Ishikawa (cell line): ENCODE results near the gene E2F2.
A peak's percentile ranks its signal among the peaks of the same experiment; 100 is the strongest.

Experiments
- CEBPB ChIP-seq: IDR thresholded peaks from 2 replicates; pipeline ENCODE4 v1.6.1; 2012
- CREB1 ChIP-seq: IDR thresholded peaks from 2 replicates; pipeline ENCODE4 v1.6.1; 2012; ENCODE audit warnings: low read depth
- EGR1 ChIP-seq: IDR thresholded peaks from 2 replicates; pipeline ENCODE4 v1.6.1; 2012
- EP300 ChIP-seq: IDR thresholded peaks from 2 replicates; pipeline ENCODE4 v1.6.1; 2012; ENCODE audit warnings: borderline replicate concordance
- FOXM1 ChIP-seq: IDR thresholded peaks from 2 replicates; pipeline ENCODE4 v1.6.1; 2012; ENCODE audit warnings: low read depth, borderline replicate concordance
- NFIC ChIP-seq: IDR thresholded peaks from 2 replicates; pipeline ENCODE4 v1.6.1; 2012
- RAD21 ChIP-seq: IDR thresholded peaks from 2 replicates; pipeline ENCODE4 v1.6.1; 2012; ENCODE audit warnings: low read depth
- TAF1 ChIP-seq: IDR thresholded peaks from 2 replicates; pipeline ENCODE4 v1.6.1; 2012; ENCODE audit warnings: low read depth, mild to moderate bottlenecking
- TCF12 ChIP-seq: IDR thresholded peaks from 2 replicates; pipeline ENCODE4 v1.6.1; 2012; ENCODE audit warnings: low read depth
- TEAD4 ChIP-seq: IDR thresholded peaks from 2 replicates; pipeline ENCODE4 v1.6.1; 2012
- YY1 ChIP-seq: IDR thresholded peaks from 2 replicates; pipeline ENCODE4 v1.6.1; 2012; ENCODE audit warnings: low read depth
- ZBTB7A ChIP-seq: IDR thresholded peaks from 2 replicates; pipeline ENCODE4 v1.6.1; 2012; ENCODE audit warnings: low read depth
- TF ChIP-seq, protein P1 (sequence below): IDR thresholded peaks from 2 replicates; pipeline ENCODE4 v1.6.1; 2012
- TF ChIP-seq, protein P2 (sequence below): IDR thresholded peaks from 2 replicates; pipeline ENCODE4 v1.6.1; 2012; ENCODE audit warnings: low read depth, mild to moderate bottlenecking
- TF ChIP-seq, protein P3 (sequence below): IDR thresholded peaks from 2 replicates; pipeline ENCODE4 v1.6.1; 2012

The E2F2 gene, protein sequence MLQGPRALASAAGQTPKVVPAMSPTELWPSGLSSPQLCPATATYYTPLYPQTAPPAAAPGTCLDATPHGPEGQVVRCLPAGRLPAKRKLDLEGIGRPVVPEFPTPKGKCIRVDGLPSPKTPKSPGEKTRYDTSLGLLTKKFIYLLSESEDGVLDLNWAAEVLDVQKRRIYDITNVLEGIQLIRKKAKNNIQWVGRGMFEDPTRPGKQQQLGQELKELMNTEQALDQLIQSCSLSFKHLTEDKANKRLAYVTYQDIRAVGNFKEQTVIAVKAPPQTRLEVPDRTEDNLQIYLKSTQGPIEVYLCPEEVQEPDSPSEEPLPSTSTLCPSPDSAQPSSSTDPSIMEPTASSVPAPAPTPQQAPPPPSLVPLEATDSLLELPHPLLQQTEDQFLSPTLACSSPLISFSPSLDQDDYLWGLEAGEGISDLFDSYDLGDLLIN

DNA sequence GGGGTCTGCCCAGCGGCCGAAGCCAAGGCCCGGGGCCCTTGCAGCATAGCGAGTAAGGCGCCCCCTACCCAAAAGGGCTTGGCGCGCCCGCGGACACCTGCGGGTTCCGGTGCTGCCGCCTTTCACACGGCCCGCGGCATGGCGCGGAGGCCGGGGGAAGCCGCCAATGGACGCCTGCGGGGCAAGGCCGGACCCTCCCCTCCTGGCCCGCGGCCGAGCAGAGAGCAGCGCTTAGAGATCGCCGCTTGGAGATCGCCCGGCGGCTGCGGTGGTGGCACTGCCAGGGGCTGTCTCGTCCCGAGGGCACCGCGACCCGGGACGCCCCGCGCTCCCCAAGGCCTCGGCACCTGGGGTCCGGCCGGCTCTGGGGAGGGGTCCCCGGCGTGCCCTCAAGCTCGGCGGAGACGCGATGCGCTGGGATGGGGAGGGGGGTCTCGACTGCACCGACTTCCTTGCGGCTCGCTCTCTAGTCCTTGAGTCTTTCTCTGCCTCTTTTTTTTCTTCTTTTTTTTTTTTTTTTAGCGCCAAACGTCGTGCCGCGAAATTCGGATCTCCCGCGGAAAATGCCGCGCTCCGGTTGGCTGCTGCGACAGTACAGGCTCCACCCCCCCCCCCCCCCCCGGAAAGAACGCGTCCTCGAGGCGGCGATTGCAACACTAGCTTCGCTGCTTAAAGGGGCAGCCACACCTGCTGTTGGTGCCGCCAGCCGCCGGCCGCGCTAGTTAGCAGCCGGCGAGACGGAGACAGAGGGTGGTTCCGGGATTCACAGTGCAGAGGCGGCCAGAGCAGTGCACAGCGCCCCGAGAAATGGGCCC is at the start of gene E2F2:
TSS of gene E2F2 (minus strand) at position 487 of the 815 bp plus-strand sequence. CDS start at position 47, 440 bp downstream.
- TF ChIP-seq, protein P1, sequence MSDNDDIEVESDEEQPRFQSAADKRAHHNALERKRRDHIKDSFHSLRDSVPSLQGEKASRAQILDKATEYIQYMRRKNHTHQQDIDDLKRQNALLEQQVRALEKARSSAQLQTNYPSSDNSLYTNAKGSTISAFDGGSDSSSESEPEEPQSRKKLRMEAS = peak; percentile 90
- peak; percentile 87 for TF ChIP-seq ZBTB7A
- no peak for TF ChIP-seq TCF12
- TF ChIP-seq RAD21 = no peak
- peak; percentile 59 for TF ChIP-seq YY1
- no peak; the same call in 1 of the 2 replicates for TF ChIP-seq EP300
- no peak for TF ChIP-seq EGR1
- TF ChIP-seq, protein P2, sequence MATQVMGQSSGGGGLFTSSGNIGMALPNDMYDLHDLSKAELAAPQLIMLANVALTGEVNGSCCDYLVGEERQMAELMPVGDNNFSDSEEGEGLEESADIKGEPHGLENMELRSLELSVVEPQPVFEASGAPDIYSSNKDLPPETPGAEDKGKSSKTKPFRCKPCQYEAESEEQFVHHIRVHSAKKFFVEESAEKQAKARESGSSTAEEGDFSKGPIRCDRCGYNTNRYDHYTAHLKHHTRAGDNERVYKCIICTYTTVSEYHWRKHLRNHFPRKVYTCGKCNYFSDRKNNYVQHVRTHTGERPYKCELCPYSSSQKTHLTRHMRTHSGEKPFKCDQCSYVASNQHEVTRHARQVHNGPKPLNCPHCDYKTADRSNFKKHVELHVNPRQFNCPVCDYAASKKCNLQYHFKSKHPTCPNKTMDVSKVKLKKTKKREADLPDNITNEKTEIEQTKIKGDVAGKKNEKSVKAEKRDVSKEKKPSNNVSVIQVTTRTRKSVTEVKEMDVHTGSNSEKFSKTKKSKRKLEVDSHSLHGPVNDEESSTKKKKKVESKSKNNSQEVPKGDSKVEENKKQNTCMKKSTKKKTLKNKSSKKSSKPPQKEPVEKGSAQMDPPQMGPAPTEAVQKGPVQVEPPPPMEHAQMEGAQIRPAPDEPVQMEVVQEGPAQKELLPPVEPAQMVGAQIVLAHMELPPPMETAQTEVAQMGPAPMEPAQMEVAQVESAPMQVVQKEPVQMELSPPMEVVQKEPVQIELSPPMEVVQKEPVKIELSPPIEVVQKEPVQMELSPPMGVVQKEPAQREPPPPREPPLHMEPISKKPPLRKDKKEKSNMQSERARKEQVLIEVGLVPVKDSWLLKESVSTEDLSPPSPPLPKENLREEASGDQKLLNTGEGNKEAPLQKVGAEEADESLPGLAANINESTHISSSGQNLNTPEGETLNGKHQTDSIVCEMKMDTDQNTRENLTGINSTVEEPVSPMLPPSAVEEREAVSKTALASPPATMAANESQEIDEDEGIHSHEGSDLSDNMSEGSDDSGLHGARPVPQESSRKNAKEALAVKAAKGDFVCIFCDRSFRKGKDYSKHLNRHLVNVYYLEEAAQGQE = no peak
- TF ChIP-seq CEBPB = peak; percentile 99
- TF ChIP-seq, protein P3, sequence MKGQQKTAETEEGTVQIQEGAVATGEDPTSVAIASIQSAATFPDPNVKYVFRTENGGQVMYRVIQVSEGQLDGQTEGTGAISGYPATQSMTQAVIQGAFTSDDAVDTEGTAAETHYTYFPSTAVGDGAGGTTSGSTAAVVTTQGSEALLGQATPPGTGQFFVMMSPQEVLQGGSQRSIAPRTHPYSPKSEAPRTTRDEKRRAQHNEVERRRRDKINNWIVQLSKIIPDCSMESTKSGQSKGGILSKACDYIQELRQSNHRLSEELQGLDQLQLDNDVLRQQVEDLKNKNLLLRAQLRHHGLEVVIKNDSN = no peak; the same call in 1 of the 2 replicates
- TF ChIP-seq TAF1 = peak; percentile 60
- 0 out of 2 replicates have a peak, but pooled peaks have one; percentile 38 for TF ChIP-seq CREB1
- peak; percentile 66 for TF ChIP-seq NFIC
- peak; percentile 32; the same call in 1 of the 2 replicates for TF ChIP-seq TEAD4
- peak; percentile 94 for TF ChIP-seq FOXM1

DNA sequence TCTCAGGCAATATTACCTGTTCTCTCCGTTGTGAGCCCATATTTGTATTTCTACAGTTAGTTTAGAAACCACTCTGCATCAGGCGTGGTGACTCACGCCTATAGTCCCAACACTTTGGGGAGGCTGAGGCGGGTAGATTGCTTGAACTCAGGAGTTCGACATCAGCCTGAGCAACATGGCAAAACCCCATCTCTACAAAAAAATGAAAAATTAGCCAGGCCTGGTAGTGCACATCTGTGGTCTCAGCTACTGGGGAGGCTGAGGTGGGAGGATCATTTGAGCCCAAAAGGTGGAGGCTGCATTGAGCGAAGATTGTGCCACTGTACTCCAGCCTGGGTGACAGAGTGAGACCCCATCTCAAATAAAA is 47.9 kb upstream of the E2F2 start:
- TF ChIP-seq CREB1 (no peak), EP300 (no peak), EGR1 (no peak), YY1 (no peak), NFIC (no peak), TCF12 (no peak), FOXM1 (no peak), CEBPB (no peak), ZBTB7A (no peak), TEAD4 (no peak), TAF1 (no peak), RAD21 (no peak)
- TF ChIP-seq, protein P1 = no peak
- TF ChIP-seq, protein P3 = no peak
- TF ChIP-seq, protein P2 = no peak

DNA sequence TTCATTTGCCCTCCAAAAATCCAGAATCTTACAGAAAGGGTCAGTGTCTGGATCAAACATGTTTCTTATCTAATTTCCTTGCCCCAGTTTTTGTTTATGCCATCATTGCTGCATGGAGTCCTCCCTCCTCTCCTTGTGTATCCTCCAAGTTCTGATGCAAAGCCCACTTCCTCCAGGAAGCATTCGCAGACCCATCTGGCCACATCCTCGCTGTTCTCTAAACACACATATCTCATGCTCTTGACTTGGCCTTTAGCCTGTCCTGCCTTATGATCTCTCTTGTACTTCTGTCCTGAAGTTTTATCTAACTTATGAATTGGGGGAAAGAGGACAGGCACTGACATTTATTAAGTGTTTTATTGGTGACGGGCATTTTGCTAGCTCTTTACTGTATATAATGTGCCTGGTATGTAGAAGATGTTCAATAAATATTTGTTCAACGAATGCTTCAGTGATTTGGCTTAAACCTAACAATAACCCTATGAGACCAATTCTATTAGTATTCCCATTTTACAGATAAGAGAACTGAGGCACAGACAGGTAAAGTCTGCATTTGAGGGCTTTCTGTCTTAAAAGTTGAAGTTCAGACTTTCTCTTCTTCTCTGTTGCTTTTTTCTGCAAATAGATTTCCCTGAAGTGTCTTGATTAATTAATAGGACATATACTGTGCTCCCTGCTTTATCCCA is 47.4 kb upstream of the E2F2 start:
- TF ChIP-seq CREB1 (no peak), TEAD4 (no peak), EGR1 (no peak), ZBTB7A (no peak)
- TF ChIP-seq, protein P3 = no peak

DNA sequence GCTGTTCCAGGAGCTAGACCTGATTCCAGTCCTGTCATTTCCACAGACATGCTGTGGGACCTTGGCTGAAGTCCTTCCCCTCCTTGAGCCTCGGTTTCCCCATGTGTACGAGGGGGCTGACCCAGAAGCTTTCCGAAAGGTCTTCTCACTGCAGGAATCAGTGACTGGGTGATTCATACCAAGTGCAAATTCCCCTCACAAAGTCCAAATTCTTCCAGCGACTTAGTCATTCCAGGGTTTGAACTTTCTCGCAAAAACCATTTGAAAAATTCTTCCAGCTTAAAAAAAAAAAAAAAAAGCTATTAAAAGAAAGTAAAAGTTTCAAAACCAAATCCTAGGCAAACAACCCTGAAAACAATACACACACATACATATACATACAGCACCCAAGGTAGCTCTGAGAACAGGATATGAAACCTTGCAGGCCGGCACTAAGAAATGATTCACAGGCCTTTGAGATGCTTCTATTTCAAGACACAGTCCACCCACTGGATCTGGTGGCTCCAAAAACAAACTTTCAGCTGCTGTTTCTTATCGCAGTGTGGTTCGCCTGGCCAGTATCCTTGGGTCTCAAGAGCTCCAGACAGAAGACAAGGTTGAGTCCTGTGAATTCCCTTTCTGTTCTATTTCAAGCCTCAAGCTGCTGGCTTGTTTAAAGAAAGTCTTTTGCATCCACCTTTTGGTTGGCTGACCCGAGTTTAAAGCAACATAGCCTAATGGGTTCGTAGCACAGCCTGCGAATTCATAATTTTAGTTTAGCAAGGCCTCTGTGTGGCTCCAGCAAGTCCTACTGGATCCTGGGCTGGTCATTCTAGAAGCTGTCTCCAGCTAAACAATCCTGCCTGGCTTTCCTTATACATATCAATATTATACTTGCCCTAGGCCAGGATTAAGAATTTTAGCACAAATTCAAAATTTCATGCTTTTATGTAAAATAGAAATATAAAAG is 46.3 kb upstream of the E2F2 start:
- no peak for TF ChIP-seq YY1
- no peak for TF ChIP-seq TCF12
- no peak for TF ChIP-seq RAD21
- TF ChIP-seq, protein P2 = no peak
- no peak for TF ChIP-seq TAF1
- TF ChIP-seq, protein P3 = no peak
- no peak for TF ChIP-seq FOXM1
